Measurements from ENCODE around the gene VPS35L. TPM values are rescaled to one million over a fixed set of nuclear protein-coding genes. Genes with fewer than 3 reads are reported as not detected.

The VPS35L gene
- total RNA-seq, 1 donor from 2014 or later = 6.8 TPM

DNA sequence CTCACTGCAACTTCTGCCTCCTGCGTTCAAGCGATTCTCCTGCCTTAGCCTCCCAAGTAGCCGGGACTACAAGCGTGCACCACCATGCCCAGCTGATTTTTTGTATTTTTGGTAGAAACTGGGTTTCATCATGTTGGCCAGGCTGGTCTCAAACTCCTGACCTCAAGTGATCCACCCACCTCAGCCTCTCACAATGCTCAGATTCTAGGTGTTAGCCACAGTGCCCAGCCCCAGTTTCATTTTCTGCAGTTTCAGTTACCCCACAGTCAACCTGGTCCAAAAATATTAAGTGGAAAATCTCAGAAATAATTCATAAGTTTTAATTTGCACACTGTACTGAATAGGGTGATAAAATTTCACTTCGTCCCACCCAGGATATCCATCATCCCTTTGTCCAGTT is 133.8 kb downstream of the VPS35L start:
- no peak for FAIRE-seq
- no peak for DNase-seq (ENCODE audit: low read depth)
- H3K27me3 ChIP-seq (ENCODE audit: control insufficient read depth, insufficient read depth, low read length) = no peaks in the 10 kb centered on the region
- peaks cover 3% of the 10 kb centered on the region for H3K36me3 ChIP-seq (ENCODE audit: control insufficient read depth, insufficient read depth, low read length)
- no peak overlapping the region for H3K4me3 ChIP-seq (ENCODE audit: low read depth, low read length)
- no peak for TF ChIP-seq CTCF (IDR thresholded peaks at IDR 0.05; ENCODE audit: insufficient read depth, low read length, severe bottlenecking)

DNA sequence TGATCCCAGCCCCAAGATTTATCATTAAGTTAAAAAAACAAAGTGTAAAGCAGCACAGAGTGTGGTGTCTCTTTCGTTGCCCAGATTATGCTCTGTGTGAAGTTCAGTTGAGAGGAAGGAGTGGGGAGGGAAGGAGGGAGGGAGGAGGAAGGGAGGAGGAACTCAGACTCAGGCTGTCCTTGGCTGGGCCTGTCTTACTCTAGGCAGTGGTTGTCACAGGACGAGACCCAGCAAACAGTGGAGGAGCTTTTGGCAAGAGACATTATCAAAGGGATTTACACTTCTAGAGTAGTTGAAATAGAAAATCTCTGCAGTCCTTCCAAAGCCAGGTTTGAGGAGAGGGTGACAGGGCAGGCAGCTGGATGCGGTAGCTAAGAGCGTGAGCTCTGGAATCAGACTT is 134.7 kb downstream of the VPS35L start:
- H3K27me3 ChIP-seq (ENCODE audit: control insufficient read depth, insufficient read depth, low read length) = no peaks in the 10 kb centered on the region
- no peak for TF ChIP-seq CTCF (IDR thresholded peaks at IDR 0.05; ENCODE audit: insufficient read depth, low read length, severe bottlenecking)
- H3K36me3 ChIP-seq (ENCODE audit: control insufficient read depth, insufficient read depth, low read length) = peaks cover 3% of the 10 kb centered on the region
- H3K4me3 ChIP-seq (ENCODE audit: low read depth, low read length) = no peak overlapping the region
- no peak for FAIRE-seq
- DNase-seq (ENCODE audit: low read depth) = no peak

DNA sequence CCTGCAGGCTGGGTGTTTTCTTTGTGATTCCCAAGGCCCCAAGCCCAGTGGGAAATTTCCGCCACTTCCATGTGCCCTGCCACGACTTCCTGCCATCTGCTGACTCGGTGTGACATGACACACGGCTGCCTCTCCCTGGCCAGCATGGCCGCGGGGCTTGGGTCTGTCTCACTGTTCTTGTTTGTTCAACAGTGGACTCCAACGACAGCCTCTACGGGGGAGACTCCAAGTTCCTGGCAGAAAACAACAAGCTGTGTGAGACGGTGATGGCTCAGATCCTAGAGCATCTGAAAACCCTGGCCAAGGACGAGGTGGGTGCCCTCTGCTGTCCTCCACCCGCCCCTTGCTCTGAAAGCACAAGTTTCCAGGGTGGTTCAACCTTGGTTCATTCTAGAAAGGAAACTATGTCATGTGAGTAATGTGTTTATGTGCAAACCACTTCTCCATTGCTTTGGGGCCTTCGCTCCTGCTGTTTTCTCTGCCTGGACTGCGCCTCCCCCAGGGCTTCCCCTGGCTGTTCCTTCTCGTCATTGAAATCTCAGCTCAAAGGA is 135.7 kb downstream of the VPS35L start:
- no peak for TF ChIP-seq CTCF (IDR thresholded peaks at IDR 0.05; ENCODE audit: insufficient read depth, low read length, severe bottlenecking)
- H3K4me3 ChIP-seq (ENCODE audit: low read depth, low read length) = no peak overlapping the region
- DNase-seq (ENCODE audit: low read depth) (no peak), FAIRE-seq (no peak)
- peaks cover 2% of the 10 kb centered on the region for H3K36me3 ChIP-seq (ENCODE audit: control insufficient read depth, insufficient read depth, low read length)
- H3K27me3 ChIP-seq (ENCODE audit: control insufficient read depth, insufficient read depth, low read length) = no peaks in the 10 kb centered on the region

- FAIRE-seq (no peak), DNase-seq (ENCODE audit: low read depth) (no peak)
- no peak for TF ChIP-seq CTCF (IDR thresholded peaks at IDR 0.05; ENCODE audit: insufficient read depth, low read length, severe bottlenecking)
- Histone ChIP-seq H3K4me3 (ENCODE audit: low read depth, low read length) (no peak overlapping the region), H3K27me3 (ENCODE audit: control insufficient read depth, insufficient read depth, low read length) (no peaks in the 10 kb centered on the region), H3K36me3 (ENCODE audit: control insufficient read depth, insufficient read depth, low read length) (peaks cover 6% of the 10 kb centered on the region)
Observed at GRCh38 chr16:19694989-19695388, 139.5 kb downstream of the VPS35L start.

- Histone ChIP-seq H3K27me3 (ENCODE audit: control insufficient read depth, insufficient read depth, low read length) (no peaks in the 10 kb centered on the region), H3K36me3 (ENCODE audit: control insufficient read depth, insufficient read depth, low read length) (peaks cover 5% of the 10 kb centered on the region), H3K4me3 (ENCODE audit: low read depth, low read length) (no peak overlapping the region)
- no peak for FAIRE-seq
- TF ChIP-seq CTCF (IDR thresholded peaks at IDR 0.05; ENCODE audit: insufficient read depth, low read length, severe bottlenecking) = no peak
- DNase-seq (ENCODE audit: low read depth) = peak; percentile 75
Observed at GRCh38 chr16:19696328-19696727, 140.8 kb downstream of the VPS35L start.

DNA sequence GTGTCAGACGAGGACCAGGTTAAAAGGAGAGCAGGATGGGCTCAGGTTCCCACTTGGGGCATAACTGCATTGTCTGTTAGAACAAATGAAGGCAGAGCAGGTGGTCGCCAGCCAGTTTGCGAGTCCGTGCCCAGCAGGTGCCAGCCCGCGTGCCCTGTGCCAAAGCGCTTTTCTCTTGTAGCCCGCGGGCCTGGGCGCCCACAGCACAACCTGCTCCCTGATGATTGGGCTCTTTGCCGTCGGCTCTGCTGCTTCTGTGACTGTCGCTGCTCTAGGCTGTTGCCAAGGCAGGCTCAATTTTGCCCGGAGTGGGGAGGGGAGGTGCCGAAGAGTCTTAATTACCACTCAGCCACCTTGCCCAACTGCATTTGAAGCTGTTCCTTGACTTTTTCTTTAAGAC is 141.5 kb downstream of the VPS35L start:
- FAIRE-seq = no peak
- TF ChIP-seq CTCF (IDR thresholded peaks at IDR 0.05; ENCODE audit: insufficient read depth, low read length, severe bottlenecking) = no peak
- Histone ChIP-seq H3K36me3 (ENCODE audit: control insufficient read depth, insufficient read depth, low read length) (peaks cover 4% of the 10 kb centered on the region), H3K4me3 (ENCODE audit: low read depth, low read length) (no peak overlapping the region), H3K27me3 (ENCODE audit: control insufficient read depth, insufficient read depth, low read length) (no peaks in the 10 kb centered on the region)
- DNase-seq (ENCODE audit: low read depth) = no peak

All from bronchial epithelial cell (primary cell).